Astrocyte of the hippocampus (primary cell): ENCODE data around the gene NBPF1.
A peak's percentile ranks its signal among the peaks of the same experiment; 100 is the strongest.
"Not testable (repeated sequence)": the region's sequence is repeated elsewhere in the genome, so short reads cannot be mapped to it uniquely, and the experiment has no call there.

Source experiments
- DNase-seq: peaks from one replicate; pipeline ENCODE4 v3.0.0; 2011; ENCODE audit warnings: low read depth, low spot score

NBPF1 gene

DNA sequence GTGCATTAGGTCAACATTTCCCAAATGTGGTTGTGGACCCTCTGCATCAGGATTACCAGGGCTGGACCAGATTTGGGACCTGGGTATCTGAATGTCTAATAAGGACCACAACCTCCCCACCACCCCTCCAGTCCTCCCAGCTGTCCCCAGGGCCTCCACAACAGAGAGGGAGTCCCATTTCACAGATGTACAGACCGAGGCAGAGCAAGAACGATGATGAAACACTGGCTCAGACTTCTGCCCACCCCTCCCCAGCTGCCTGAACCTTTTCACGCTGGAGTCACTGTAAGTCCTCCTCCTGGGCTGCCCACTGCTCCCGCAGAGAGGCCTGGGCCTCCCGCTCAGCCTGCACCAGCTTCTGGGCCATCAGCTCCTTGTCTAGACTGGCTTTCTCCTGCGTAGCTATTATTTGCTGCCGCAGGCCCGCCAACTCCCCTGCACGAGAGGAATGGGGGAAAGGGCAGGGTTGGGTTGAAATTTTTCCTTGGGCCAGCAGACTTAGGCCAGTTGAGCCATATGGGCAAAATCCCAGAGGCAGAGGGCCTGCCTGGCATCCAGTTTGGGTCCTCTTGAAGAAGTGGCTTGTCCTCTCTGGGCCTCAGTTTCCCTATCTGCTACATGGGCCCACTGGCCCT, 8.4 kb upstream of the NBPF1 start:
- DNase-seq, result not testable (repeated sequence)

DNA sequence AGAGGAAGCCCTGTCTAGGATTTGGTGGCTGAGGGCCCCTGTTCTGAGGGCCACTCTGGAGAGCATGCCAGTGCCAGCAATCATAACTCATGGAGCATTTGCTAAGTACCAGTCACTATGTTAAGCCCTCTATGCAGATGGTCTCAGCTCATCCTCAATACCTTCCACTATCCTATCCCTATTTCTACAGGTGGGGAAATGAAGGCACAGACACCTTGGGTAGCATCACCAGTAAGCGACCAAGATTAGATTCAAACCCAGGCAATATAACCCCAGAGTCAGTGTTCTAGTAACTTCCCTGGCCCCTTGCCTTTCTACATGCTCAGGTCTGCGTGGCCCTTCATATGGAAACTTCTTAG, 7.9 kb upstream of the NBPF1 start:
- DNase-seq, result no peak

DNA sequence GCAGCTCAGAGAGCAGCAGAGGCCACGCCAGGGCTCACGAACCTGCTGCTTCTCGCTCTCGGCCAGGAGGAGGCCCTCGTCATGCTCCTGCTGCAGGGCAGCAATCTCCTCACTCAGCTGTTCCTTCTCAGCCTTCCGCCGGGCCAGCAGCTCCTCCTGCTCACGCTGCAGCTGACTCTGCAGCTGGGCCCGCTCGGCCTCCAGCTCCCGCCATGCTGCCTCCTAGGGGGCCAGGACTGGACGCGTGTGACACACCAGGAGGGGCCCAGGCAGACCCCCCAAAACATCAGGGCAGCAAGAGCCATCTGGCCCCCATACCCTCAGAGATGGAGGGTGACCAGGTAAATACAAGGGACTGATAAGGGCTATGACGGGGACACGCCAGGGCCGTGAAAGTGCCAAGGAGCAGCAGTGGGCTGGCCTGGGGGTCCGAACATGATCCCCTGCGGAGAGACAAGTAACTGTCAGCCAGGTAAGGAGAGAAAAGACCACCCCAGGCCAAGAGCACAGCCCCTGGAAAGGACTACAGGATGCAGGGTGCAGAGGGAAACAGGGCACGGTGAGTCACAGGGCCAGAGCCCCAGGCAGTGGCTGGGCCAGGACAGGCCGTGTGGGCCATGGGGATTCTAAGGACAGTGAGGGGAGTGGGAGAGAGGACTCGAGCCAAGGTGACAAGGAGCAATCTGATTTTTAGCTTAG, 6.6 kb upstream of the NBPF1 start:
- DNase-seq, result not testable (repeated sequence)

DNA sequence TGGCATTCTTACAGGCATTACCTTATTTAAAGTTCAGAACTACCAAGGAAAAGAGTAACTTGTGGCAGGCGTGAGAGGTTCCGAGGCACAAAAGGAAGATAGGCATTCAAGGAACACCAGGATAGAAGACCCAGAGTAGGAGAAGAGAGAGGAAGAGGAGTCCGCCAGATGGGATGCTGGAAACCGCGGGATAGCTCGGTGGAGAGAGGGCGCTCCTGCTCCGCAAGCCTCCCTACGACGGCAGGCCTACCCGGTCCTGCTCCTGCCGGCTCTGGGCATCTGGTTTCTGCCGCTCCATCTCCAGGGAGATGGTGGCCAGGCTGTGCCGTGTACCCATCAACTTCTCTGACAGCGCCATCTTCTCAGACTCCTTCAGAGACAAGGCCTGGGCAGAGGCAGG, 5.4 kb upstream of the NBPF1 start:
- DNase-seq, result no peak

DNA sequence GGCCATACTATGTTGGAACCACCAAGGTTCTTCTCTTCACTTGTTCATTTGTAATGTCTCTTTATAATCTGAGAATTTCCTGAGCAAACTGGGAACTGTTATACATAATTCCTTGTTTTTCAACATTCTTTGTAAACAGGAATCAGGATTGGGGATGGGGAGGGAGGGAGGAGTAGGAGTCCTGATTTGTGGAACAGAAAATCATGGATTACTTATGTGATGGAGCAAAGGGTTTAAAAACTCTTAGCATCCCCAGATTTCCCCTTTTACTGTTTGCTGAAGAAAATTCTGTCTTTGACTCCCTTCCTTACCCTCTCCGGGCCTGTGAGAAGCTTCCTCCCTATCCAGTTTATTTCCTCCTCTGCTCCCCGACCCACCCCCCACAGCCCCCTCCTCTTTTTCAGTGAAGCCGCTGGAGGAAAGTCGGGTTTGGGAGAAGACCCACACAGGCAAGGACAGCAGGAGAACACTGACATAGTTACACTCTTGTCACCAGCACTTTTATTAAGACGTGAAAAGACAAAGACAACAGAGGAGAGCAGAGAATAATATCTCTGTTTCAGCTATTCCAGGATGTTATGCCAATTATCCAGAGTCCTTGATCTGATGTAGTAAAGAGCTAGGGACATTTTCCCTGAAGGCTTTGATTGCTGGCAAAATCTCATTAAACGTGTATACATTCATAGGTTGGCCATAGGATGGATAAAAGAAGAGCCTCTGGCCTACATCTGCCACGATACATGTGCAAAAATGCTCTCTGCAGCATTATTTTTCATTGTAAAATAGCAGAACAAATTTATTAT, 4.6 kb upstream of the NBPF1 start:
- no peak for DNase-seq

DNA sequence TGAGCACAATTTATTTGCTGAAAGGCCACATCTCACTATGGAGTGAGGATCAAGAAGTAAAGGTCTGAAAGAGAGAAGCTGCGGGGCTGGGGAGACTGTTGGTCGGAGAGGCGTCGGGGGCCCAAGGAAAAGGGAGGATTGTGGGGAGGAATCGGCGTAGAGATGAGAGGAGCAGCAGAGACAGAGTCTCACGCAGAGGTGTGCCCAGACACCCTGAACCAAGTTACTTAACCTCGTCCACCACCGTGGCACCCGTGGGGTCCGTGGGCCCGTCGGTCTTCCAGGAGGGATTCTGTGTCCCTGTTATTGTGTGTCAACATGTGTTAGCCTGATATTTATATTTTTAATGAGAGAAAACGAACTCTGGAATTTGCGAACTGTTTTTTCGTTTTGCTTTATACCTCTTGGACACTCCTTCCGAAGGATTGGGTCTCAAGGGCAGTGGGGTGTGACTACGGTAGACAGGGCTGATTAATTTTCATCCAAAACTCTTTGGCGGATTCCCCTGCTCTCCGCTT, 3.8 kb upstream of the NBPF1 start:
- DNase-seq, result no peak

DNA sequence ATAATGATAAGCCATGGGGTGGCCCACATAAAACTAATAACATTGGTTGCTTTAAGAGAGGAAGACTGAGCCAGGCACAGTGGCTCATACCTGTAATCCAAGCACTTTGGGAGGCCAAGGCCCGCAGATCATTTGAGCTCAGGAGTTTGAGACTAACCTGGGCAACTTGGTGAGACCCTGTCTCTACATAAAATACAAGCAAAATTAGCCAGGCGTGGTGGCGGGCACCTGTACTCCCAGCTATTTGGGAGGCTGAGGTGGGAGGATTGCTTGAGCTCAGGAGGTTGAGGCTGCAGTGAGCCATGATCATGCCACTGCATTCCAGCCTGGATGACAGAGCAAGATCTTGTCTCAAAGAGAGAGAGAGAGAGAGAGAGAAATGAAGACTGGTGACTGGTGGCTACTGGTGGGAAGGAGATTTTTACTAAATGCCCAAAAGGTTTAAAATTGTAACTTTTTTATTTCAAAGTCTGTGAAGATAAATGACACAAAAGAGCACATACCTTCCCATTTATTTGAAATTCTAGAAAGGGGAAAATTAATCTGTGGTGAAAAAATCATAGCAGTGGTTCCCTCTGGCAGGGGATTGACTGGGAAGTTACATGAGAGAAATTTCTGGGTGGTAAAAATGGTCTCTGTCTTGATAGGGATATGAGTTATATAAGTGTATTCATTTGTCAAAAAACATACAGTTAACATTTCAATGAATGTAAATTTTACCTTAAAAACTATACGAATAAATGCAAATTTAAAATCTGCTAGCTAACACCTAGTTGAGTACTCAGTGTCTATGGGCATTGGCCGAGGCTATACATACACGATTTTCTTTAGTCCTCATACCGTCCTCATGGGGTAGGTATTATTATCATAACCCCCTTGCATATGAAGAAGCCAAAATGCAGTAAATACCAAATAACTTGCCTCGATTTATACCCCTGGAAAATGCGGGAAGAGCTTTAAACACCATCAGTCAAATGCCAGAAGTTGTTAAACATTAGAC, 2.2 kb upstream of the NBPF1 start:
- DNase-seq, result no peak

DNA sequence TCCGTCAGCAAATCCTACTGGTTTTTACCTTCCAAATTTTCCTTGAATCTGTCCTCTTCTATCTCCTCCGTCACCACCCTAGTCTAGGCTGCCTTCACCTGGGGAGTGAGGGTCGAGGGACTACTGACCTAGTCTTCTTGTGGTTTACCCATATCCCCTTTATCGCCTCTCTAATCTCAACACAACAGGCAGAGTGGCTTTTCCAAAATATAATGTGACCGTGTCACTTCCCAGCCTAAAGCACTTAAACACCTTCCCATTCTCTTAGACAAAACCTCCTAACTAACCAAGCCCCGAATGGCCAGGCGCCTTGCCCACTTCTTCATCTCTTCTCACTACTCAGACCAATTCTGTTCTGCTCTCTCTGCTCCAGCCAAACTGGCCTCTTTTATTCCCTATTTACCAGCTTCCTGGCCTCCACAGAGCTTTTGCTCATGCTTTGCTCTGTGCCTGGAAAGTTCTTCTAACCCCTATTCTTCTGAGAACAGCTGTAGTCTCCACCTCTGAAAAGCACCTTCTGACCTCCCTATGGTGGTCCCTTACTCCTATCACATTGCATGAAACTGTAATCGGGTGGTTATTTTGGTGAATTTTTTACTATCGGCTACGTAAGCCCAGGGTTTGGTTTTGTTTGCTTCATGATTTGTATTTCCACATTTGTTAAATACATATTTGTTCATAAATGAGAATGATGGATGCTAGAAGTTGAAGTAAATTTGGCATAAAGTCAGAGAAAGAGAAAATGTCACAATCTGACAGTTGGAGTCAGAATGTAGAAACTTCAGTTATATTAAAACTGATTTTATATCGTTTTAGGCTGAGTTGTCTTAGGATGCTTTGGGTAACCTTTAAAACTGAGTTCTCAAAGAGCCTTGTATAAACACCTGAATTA, 1.2 kb upstream of the NBPF1 start:
- DNase-seq, result no peak

DNA sequence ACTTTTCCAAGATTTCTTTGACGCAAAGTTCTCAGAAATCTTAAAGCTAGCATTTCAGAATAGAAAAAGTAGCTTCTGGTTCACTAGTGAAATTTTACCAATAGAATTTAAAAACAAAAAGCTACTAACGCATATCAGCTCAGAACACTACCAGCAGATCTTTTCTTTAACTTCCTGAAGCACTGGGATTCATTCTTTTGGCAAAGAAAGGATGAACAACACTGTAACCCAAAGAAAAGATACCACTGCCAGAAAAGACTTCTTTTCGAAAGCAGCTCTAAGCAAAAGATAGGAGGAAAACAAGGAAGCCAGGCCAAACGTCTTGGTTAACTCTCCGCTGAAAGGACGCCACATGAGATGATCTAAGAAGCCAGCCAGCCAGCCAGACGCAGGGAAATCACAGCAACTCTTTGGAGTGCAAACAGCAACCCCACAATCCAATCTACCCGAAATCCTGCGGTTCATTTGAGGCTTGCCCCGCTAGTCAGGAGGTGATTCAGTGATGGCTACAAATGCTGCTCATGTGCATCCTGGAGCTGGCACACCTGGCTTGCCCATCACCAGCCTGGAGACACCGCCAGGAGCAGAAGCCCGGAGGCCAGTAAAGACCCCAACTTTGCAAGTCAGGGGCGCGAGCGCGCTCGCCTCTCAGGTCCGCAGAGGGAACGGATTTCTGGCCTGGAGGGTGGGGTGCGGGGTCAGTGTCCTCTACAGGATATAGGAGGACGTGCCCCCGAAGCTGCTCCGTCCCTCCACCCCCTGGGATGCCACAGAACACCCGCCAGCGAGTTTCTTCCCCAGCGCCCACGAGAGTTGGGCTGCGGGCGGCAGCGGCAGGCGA, 812 bp downstream of the NBPF1 start:
- peak; percentile 95 for DNase-seq

DNA sequence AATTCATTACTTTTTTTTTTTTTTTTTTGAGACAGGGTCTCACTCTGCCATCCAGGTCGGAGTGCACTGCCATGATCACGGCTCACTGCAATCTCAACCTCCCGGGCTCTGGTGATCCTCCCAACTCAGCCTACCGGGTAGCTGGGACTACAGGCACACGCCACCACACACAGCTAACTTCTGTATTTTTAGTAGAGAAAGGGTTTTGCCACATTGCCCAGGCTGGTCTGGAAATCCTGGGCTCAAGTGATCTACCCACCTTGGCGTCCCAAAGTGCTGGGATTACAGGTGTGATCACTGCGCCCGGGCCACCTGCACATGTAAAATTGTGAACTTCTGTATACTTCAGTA, 1.4 kb downstream of the NBPF1 start:
- DNase-seq, result not testable (repeated sequence)

DNA sequence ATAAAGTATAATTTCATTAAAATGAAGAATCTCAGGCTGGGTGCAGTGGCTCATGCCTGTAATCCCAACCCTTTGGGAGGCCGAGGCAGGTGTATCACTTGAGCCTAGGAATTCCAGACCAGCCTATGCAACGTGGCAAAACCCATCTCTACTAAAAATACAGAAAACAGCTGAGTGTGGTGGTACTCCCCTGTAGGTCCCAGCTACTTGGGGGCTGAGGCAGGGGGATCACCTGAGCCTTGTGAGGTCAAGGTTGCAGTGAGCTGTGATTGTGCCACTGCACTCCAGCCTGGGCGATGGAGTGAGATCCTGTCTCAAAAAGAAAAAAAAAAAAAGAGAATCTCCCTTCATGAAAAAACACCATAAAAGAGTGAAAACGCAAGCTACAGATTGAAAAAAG, 2.2 kb downstream of the NBPF1 start:
- not testable (repeated sequence) for DNase-seq

DNA sequence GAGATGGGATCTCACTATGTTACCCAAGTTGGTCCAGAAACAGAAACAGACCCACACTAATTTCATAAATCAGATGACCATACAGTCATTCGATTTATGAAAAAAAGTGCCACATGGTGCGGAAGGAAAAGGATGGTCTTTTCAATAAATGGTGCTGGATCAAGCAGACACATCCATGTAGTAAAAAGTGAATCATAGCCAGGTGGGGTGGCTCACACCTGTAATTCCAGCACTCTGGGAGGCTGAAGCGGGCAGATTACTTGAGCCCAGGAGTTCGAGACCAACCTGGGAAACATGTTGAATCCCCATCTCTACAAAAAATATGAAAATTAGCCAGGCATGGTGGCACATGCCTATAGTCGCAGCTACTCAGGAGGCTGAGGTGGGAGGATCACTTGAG, 2.8 kb downstream of the NBPF1 start:
- DNase-seq, result not testable (repeated sequence)

DNA sequence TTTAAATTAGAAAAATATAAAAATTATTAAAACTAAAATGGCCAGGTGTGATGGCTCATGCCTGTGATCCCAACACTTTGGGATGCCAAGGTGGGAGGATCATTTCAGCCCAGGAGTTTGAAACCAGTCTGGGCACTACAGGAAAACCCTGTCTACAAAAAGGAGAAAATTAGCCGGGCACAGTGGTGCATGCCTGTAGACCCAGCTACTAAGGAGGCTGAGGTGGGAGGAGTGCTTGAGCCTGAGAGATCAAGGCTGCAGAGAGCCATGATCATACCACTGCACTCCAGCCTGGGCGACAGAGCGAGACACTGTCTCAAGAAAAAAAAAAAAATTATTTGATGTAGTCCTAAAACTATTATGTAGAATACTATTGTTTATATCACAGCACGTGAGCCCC, 3.6 kb downstream of the NBPF1 start:
- not testable (repeated sequence) for DNase-seq

DNA sequence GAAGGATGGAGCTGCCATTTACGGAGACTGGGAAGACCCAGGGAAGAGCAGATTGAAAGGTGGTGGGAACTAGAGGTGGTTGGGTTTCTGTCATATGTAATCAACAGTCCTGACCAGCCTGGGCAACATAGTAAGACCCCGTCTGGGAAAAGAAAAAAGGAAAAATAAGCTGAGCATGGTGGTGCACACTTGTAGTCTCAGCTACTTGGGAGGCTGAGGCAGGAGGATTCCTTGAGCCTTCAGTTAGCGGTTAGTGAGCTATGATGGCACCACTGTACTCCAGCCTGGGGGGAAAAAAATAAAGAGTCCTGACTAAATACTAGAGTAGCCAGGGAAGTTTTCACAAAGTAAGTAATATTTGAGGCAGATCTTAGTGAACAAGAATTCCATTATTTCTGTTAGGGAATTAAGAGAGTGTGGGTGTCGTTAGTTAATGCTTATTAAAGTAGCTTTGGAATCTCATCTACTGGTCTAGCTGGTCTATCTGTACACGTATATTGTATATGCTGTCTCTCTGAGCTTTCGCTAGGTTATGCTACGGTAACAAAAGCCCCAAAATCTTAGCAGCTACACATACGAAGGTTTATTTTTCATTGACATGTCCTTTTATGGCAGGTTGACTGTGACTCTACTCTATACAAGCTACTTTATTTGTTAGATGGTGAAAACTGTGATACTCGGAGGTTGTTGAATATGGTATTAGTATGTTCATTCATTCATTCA, 4.4 kb downstream of the NBPF1 start:
- DNase-seq, result no peak

DNA sequence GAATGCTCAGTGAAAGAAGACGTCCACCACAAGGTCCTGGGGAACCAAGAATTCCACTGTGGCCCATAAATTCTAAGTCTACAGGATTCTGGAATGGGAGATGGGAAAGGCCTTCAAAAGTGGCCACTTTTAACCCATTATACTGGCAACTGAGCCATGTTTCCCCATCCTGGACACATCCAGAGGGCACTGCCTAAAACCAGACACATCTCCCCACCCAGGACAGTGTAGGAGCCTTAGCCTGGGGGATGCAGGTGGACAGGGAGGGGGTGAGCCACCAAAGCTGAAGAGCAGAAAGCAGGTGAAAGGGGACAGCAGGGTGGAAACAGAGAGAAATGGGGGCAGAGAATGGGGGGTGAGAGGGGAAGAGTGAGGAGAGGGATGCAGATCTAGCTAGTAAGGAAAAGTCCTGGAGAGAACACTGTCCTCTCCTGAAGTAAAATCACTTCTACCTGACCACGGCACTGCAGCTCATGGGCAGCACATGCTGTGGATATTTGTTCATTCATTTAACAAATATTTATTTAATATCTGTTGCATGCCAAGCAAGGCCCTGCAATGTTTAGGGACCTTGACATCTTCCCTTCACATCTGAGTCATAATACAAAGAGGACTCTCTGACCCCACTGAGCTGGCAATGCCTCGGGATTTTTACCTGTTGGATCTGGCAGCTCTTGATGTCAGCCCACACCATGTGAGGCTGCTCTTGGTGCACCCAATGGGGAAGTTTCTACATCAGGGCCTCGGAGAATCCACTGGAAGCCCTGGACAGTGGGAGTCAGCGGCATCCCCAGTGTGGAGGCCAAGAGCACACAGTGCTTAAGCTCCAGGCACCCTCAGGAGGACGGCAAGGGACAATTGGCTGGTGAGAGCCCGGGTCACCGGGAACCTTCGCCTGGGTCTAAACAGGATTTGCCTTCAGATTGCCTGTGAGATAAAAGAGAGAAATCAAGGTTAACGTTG, 5.2 kb downstream of the NBPF1 start:
- not testable (repeated sequence) for DNase-seq

DNA sequence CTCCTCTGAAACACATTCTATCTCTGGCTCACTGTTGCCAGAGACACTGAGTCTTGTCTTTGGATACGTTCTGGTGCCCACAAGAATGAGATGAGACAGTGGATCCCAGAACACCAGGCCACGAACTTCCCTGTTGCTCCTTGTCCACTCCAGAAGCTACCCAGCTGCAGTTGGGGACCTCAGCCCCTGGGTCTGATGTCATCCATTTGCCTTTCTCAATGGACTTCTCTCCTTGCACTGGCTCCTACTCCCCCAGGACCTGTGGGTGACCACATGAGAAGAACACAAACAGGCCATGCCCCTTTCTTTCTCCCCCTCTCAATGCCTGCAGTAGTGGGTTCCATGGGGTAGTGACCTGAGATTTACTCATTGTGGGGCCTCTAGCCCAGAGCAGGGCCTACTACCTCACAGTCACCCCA, 5.9 kb downstream of the NBPF1 start:
- no peak for DNase-seq

DNA sequence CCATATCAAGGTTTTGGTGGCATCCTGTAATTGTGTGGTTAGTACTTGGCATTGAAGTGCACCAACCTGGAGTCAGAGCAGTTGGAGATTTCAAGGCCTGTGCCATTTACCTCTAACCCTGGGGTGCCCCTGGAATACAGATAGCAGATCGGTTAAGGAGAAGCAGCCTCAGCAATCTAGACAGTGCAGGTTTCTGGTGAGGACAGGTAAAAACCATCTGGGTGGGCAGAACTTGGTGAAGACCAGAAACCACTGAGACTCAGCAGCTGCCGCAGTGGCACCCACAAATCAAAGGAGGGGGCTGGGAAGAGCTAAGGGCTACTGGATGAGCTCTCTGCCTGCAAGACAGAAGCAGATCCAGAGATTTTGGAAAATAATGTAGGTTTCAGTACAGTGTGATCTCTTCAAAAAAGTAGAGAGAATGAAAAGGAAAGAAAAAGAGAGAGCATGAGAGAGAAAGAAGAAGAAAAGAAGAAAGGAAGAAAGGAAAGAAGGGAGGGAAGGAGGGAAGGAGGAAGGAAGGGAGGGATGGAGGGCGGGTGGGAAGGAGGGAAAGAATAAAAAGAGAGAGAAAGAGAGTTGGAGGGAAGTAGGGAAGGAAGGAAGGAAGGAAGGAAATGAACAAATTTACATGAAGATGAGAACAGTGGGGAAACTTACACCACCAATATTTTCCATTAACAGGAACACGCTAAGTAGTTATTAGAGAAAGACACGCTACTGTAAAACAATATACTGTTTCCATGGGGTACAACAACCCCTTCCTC, 6.5 kb downstream of the NBPF1 start:
- DNase-seq, result not testable (repeated sequence)
